IMR-90 (cell line): ENCODE data around the gene NTRK2. TPM values are rescaled to one million over a fixed set of nuclear protein-coding genes. Genes with fewer than 3 reads are reported as not detected.

Source experiments
- ATAC-seq: fragments of 200-7000 bp; cut with Tn5 transposase; 2 replicates; pipeline ENCODE4 v1.9.1; 2020; ENCODE audit warnings: low read depth, mild to moderate bottlenecking, moderate library complexity
- BruUV-seq: library from RNA; stranded (reverse); fragments of 400-500 nt; replicated peaks from 2 replicates; lab custom pipeline; 2021; lab: Mats Ljungman, UMichigan
- CTCF ChIA-PET: fragments of 300-600 bp; formaldehyde crosslinking; extraction: SDS; loops from one replicate; lab custom pipeline; 2021; ENCODE audit warnings: antibody characterized with exemption; lab: Yijun Ruan, JAX
- POLR2A ChIA-PET: fragments of 300-600 bp; sonication (Branson Sonifier 250); formaldehyde crosslinking; loops from one replicate; lab custom pipeline; 2022; ENCODE audit warnings: antibody characterized with exemption; ENCODE audit not compliant: unreplicated experiment; lab: Charles Lee
- DNase-seq: peaks from one replicate; pipeline ENCODE4 v3.0.0; 2013
- H2AFZ ChIP-seq: replicated peaks from 2 replicates; pipeline ENCODE3; 2013; ENCODE audit warnings: low read length, mild to moderate bottlenecking; ENCODE audit not compliant: poor library complexity
- H2AK5ac ChIP-seq: 2 replicates; pipeline ENCODE4 v1.6.1; 2013; ENCODE audit warnings: low read depth, low read length, inconsistent platforms
- H2AK9ac ChIP-seq: replicated peaks from 2 replicates; pipeline ENCODE3; 2013; ENCODE audit warnings: mild to moderate bottlenecking, low read depth, low read length, moderate library complexity; ENCODE audit not compliant: poor library complexity
- H2BK120ac ChIP-seq: 2 replicates; pipeline ENCODE4 v1.6.1; 2013; ENCODE audit warnings: low read depth, low read length, inconsistent platforms
- H2BK15ac ChIP-seq: 3 replicates; pipeline ENCODE4 v1.6.1; 2013; ENCODE audit warnings: low read depth, low read length, inconsistent platforms
- H2BK20ac ChIP-seq: 2 replicates; pipeline ENCODE4 v1.6.1; 2013; ENCODE audit warnings: low read depth, mild to moderate bottlenecking, inconsistent platforms, low read length, moderate library complexity
- H2BK5ac ChIP-seq: 2 replicates; pipeline ENCODE4 v1.6.1; 2013; ENCODE audit warnings: mild to moderate bottlenecking, low read depth, low read length, inconsistent platforms; ENCODE audit not compliant: poor library complexity, severe bottlenecking
- H3K14ac ChIP-seq: replicated peaks from 2 replicates; pipeline ENCODE4 v1.6.1; 2013; ENCODE audit warnings: low read depth, low read length, inconsistent platforms
- H3K18ac ChIP-seq: 2 replicates; pipeline ENCODE4 v1.6.1; 2013; ENCODE audit warnings: low read depth, low read length, control low read depth
- H3K23ac ChIP-seq: 2 replicates; pipeline ENCODE4 v1.6.1; 2013; ENCODE audit warnings: low read depth, low read length, inconsistent platforms
- H3K27ac ChIP-seq: 2 replicates; pipeline ENCODE4 v1.5.1; 2013; ENCODE audit warnings: mild to moderate bottlenecking, control low read depth, low read length; ENCODE audit not compliant: insufficient read depth
- H3K27me3 ChIP-seq: 2 replicates; pipeline ENCODE4 v1.6.1; 2013; ENCODE audit warnings: low read length; ENCODE audit not compliant: control insufficient read depth, insufficient read depth
- H3K36me3 ChIP-seq: 2 replicates; pipeline ENCODE4 v1.6.1; 2013; ENCODE audit warnings: low read length, mixed read lengths; ENCODE audit not compliant: control insufficient read depth, insufficient read depth
- H3K4ac ChIP-seq: 2 replicates; pipeline ENCODE4 v1.6.1; 2013; ENCODE audit warnings: low read depth, low read length, inconsistent platforms
- H3K4me1 ChIP-seq: 2 replicates; pipeline ENCODE4 v1.6.1; 2013; ENCODE audit warnings: low read length, mixed read lengths; ENCODE audit not compliant: control insufficient read depth, insufficient read depth
- H3K4me2 ChIP-seq: 2 replicates; pipeline ENCODE4 v1.6.1; 2013; ENCODE audit warnings: low read depth, mild to moderate bottlenecking, control low read depth, low read length, moderate library complexity
- H3K4me3 ChIP-seq: 2 replicates; pipeline ENCODE4 v1.5.1; 2013; ENCODE audit warnings: low read depth, mild to moderate bottlenecking, control low read depth, low read length, moderate library complexity; ENCODE audit not compliant: insufficient read depth
- H3K56ac ChIP-seq: 2 replicates; pipeline ENCODE4 v1.6.1; 2013; ENCODE audit warnings: low read length, inconsistent platforms; ENCODE audit not compliant: insufficient read depth; ENCODE audit errors: extremely low read depth
- H3K79me1 ChIP-seq, 2 experiments: 2 replicates each; pipeline ENCODE4 v1.6.1; 2013; ENCODE audit warnings: low read length in 2 of 2, inconsistent platforms in 1 of 2, low read depth in 1 of 2
- H3K9ac ChIP-seq: 2 replicates; pipeline ENCODE4 v1.6.1; 2013; ENCODE audit warnings: low read depth, low read length, control low read depth
- H3K9me1 ChIP-seq: 2 replicates; pipeline ENCODE4 v1.6.1; 2013; ENCODE audit warnings: low read length, inconsistent platforms; ENCODE audit not compliant: insufficient read depth
- H3K9me3 ChIP-seq: 2 replicates; pipeline ENCODE4 v1.6.1; 2013; ENCODE audit warnings: low read length; ENCODE audit not compliant: control insufficient read depth, insufficient read depth
- H4K20me1 ChIP-seq: 2 replicates; pipeline ENCODE4 v1.6.1; 2013; ENCODE audit warnings: low read length, inconsistent platforms; ENCODE audit not compliant: insufficient read depth
- H4K5ac ChIP-seq: 2 replicates; pipeline ENCODE4 v1.6.1; 2013; ENCODE audit warnings: mild to moderate bottlenecking, low read depth, low read length, control low read depth
- H4K8ac ChIP-seq, 2 experiments: 2 replicates each; pipeline ENCODE4 v1.6.1; 2013; ENCODE audit warnings: low read depth in 2 of 2, low read length in 2 of 2, control low read depth in 1 of 2, inconsistent platforms in 1 of 2
- H4K91ac ChIP-seq: 2 replicates; pipeline ENCODE4 v1.6.1; 2013; ENCODE audit warnings: low read depth, low read length, inconsistent platforms; ENCODE audit not compliant: insufficient read depth
- BHLHE40 ChIP-seq: fragments of 150-350 bp; IDR thresholded peaks from 2 replicates; pipeline ENCODE4 v1.6.1; 2016; ENCODE audit warnings: mild to moderate bottlenecking, low read depth, low read length
- CEBPB ChIP-seq: IDR thresholded peaks from 2 replicates; pipeline ENCODE4 v1.6.1; 2012; ENCODE audit warnings: low read depth, low read length, improper control_type of control experiment
- MAFK ChIP-seq: IDR thresholded peaks from 2 replicates; pipeline ENCODE4 v1.6.1; 2012; ENCODE audit warnings: low read depth, low read length, improper control_type of control experiment
- RFX5 ChIP-seq: IDR thresholded peaks from 2 replicates; pipeline ENCODE4 v1.8.0; 2012; ENCODE audit warnings: low read depth, mild to moderate bottlenecking, low read length, moderate library complexity
- WGBS, 2 experiments: methylation state at CpG; one replicate each; pipeline versions ENCODE4 v1.1.5 to v1.1.7; 2013; ENCODE audit warnings: missing lambda C conversion rate in 2 of 2; ENCODE audit not compliant: insufficient read length in 1 of 2; ENCODE audit errors: extremely low coverage in 2 of 2; 5-methylcytosine and 5-hydroxymethylcytosine counted together
- dilution Hi-C: fragments of 300-500 bp; cut with HindIII; formaldehyde crosslinking; loops from one replicate; pipeline ENCODE4 v1.14.3; 2018; ENCODE audit warnings: low sequenced_read_pairs; ENCODE audit not compliant: unreplicated experiment
- in situ Hi-C: fragments of 300-500 bp; cut with MboI; formaldehyde crosslinking; loops from 3 replicates; pipeline ENCODE4 v1.14.3; 2019; ENCODE audit warnings: low sequenced_read_pairs, inconsistent platforms, mixed read lengths
- intact Hi-C: fragments of 100-400 bp; cut with micrococcal nuclease; formaldehyde crosslinking; loops from 2 replicates; pipeline ENCODE4 v1.10.0; 2022
- polyA plus RNA-seq, 3 experiments: library from polyadenylated mRNA; depleted of rRNA; stranded (reverse); fragments of >200 nt; gene quantifications; 2 replicates each; pipeline ENCODE4 v1.2.3, GENCODE V29; 2012; ENCODE audit warnings: low replicate concordance in 1 of 3
- total RNA-seq: library from RNA; depleted of rRNA; stranded (reverse); fragments of >200 nt; gene quantifications from 2 replicates; pipeline ENCODE4 v1.2.3, GENCODE V29; 2012

Gene NTRK2
- total and polyA plus RNA-seq, 2 of the 4 experiments (the other 2 are of a cell fraction): under 0.01 to 0.02 TPM

- intact Hi-C loops: no loop called here
- H3K4ac ChIP-seq: no peak overlapping the region
- H2BK120ac ChIP-seq: no peak overlapping the region
- H3K4me2 ChIP-seq: no peak overlapping the region
- BruUV-seq: no TSS peak
- no peak overlapping the region for H2BK15ac ChIP-seq
- H3K79me1 ChIP-seq: no peaks in the 10 kb centered on the region
- no peak for DNase-seq
- no peak overlapping the region for H3K23ac ChIP-seq
- no peak overlapping the region for H3K9ac ChIP-seq
- no peaks in the 10 kb centered on the region for H3K9me1 ChIP-seq
- TF ChIP-seq BHLHE40: no peak
- TF ChIP-seq RFX5: no peak
- no peak for TF ChIP-seq CEBPB
- TF ChIP-seq MAFK: no peak
- H3K36me3 ChIP-seq: no peaks in the 10 kb centered on the region
- no peak overlapping the region for H2AFZ ChIP-seq
- H2BK20ac ChIP-seq: no peak overlapping the region
- no CpG with 5 or more reads among the region's 4 CpGs for WGBS, 2 experiments
- dilution Hi-C loops: no loop called here
- H4K20me1 ChIP-seq: no peaks in the 10 kb centered on the region
- H3K18ac ChIP-seq: no peak overlapping the region
- CTCF ChIA-PET: interaction anchor here (1.0 kb wide), 1 partner anchor 25 kb away, joined by 3 read pairs; no protein-coding TSS in a partner anchor
- POLR2A ChIA-PET: no interaction called here
- in situ Hi-C loops: no loop called here
- no peak overlapping the region for H2BK5ac ChIP-seq
- peaks cover 16% of the 10 kb centered on the region for H3K9me3 ChIP-seq
- H4K5ac ChIP-seq: no peak overlapping the region
- ATAC-seq: no peak
- no peak overlapping the region for H3K14ac ChIP-seq
- H4K8ac ChIP-seq: no peak overlapping the region
- H2AK5ac ChIP-seq: no peak overlapping the region
- H3K27me3 ChIP-seq: no peaks in the 10 kb centered on the region
- no peak overlapping the region for H2AK9ac ChIP-seq
- H4K91ac ChIP-seq: no peak overlapping the region
- no peak overlapping the region for H3K4me3 ChIP-seq
- no peaks in the 10 kb centered on the region for H3K4me1 ChIP-seq
- no peak overlapping the region for H3K56ac ChIP-seq
- H3K27ac ChIP-seq: no peak overlapping the region
Measured at GRCh38 chr9:84827216-84827765, 157.8 kb downstream of the NTRK2 start.
